H9 (cell line): ENCODE measurements around the gene EXO1. TPM values are rescaled to one million over a fixed set of nuclear protein-coding genes. Genes with fewer than 3 reads are reported as not detected.
A peak's percentile ranks its signal among the peaks of the same experiment; 100 is the strongest.

Experiments
- DNase-seq: peaks from one replicate; pipeline ENCODE4 v3.0.0-alpha.2; 2017
- H2AFZ ChIP-seq: one replicate; pipeline ENCODE4 v1.6.1; 2013; ENCODE audit warnings: mild to moderate bottlenecking, low read length, control low read depth, moderate library complexity
- H2AK5ac ChIP-seq: 2 replicates; pipeline ENCODE4 v1.6.1; 2013; ENCODE audit warnings: low read length, control low read depth, mixed read lengths; ENCODE audit not compliant: insufficient read length
- H2BK120ac ChIP-seq: one replicate; pipeline ENCODE4 v1.6.1; 2013; ENCODE audit warnings: low read depth, mild to moderate bottlenecking, low read length, control low read depth, inconsistent platforms; ENCODE audit not compliant: poor library complexity, severe bottlenecking
- H2BK12ac ChIP-seq: 2 replicates; pipeline ENCODE4 v1.6.1; 2013; ENCODE audit warnings: low read length, control low read depth, mixed read lengths, low read depth; ENCODE audit not compliant: insufficient read length
- H2BK15ac ChIP-seq: 2 replicates; pipeline ENCODE4 v1.6.1; 2013; ENCODE audit warnings: low read depth, low read length, control low read depth
- H2BK20ac ChIP-seq: one replicate; pipeline ENCODE4 v1.6.1; 2013; ENCODE audit warnings: low read depth, mild to moderate bottlenecking, low read length, control low read depth, inconsistent platforms; ENCODE audit not compliant: poor library complexity, severe bottlenecking
- H2BK5ac ChIP-seq: 2 replicates; pipeline ENCODE4 v1.6.1; 2013; ENCODE audit warnings: low read length, control low read depth, mixed read lengths; ENCODE audit not compliant: insufficient read length
- H3K14ac ChIP-seq: 2 replicates; pipeline ENCODE4 v1.6.1; 2013; ENCODE audit warnings: low read length, control low read depth; ENCODE audit not compliant: insufficient read depth
- H3K18ac ChIP-seq: 2 replicates; pipeline ENCODE4 v1.6.1; 2013; ENCODE audit warnings: low read depth, mild to moderate bottlenecking, mixed read lengths, low read length, control low read depth; ENCODE audit not compliant: insufficient read length
- H3K23ac ChIP-seq: 2 replicates; pipeline ENCODE4 v1.6.1; 2013; ENCODE audit warnings: low read length, control low read depth, mixed read lengths, low read depth; ENCODE audit not compliant: insufficient read length
- H3K23me2 ChIP-seq: 2 replicates; pipeline ENCODE4 v1.6.1; 2013; ENCODE audit warnings: low read depth, mild to moderate bottlenecking, mixed read lengths, low read length, control low read depth; ENCODE audit not compliant: insufficient read length, poor library complexity, severe bottlenecking
- H3K27ac ChIP-seq: 2 replicates; pipeline ENCODE4 v1.5.1; 2013; ENCODE audit warnings: low read length, control low read depth, mixed read lengths, low read depth; ENCODE audit not compliant: insufficient read length
- H3K27me3 ChIP-seq: 2 replicates; pipeline ENCODE4 v1.6.1; 2013; ENCODE audit warnings: low read length, control low read depth, inconsistent platforms; ENCODE audit not compliant: insufficient read depth
- H3K4ac ChIP-seq: 2 replicates; pipeline ENCODE4 v1.6.1; 2013; ENCODE audit warnings: low read depth, mild to moderate bottlenecking, control low read depth, inconsistent platforms, low read length, moderate library complexity
- H3K4me1 ChIP-seq: 2 replicates; pipeline ENCODE4 v1.6.1; 2013; ENCODE audit warnings: low read length, control low read depth, inconsistent platforms; ENCODE audit not compliant: insufficient read depth
- H3K4me2 ChIP-seq: 2 replicates; pipeline ENCODE4 v1.6.1; 2013; ENCODE audit warnings: low read length, control low read depth, mixed read lengths; ENCODE audit not compliant: insufficient read length, insufficient read depth
- H3K56ac ChIP-seq: 2 replicates; pipeline ENCODE4 v1.6.1; 2013; ENCODE audit warnings: low read depth, mild to moderate bottlenecking, mixed read lengths, low read length, control low read depth; ENCODE audit not compliant: insufficient read length
- H3K79me1 ChIP-seq: 2 replicates; pipeline ENCODE4 v1.6.1; 2013; ENCODE audit warnings: low read depth, mild to moderate bottlenecking, moderate library complexity, low read length, control low read depth, inconsistent platforms; ENCODE audit not compliant: insufficient read depth, poor library complexity, severe bottlenecking
- H3K79me2 ChIP-seq: 2 replicates; pipeline ENCODE4 v1.6.1; 2013; ENCODE audit warnings: low read length, control low read depth, inconsistent platforms; ENCODE audit not compliant: insufficient read depth
- H3K9ac ChIP-seq: 2 replicates; pipeline ENCODE4 v1.6.1; 2013; ENCODE audit warnings: low read length, control low read depth, mixed read lengths; ENCODE audit not compliant: insufficient read length; ENCODE audit errors: extremely low read depth
- H3K9me3 ChIP-seq: one replicate; pipeline ENCODE4 v1.6.1; 2013; ENCODE audit warnings: low read depth, low read length, inconsistent platforms; ENCODE audit not compliant: control insufficient read depth
- H3T11ph ChIP-seq: one replicate; pipeline ENCODE4 v1.6.1; 2013; ENCODE audit warnings: mild to moderate bottlenecking, low read length, control low read depth, inconsistent platforms
- H4K20me1 ChIP-seq: one replicate; pipeline ENCODE4 v1.6.1; 2013; ENCODE audit not compliant: control insufficient read depth, insufficient read length, insufficient read depth
- H4K5ac ChIP-seq: 2 replicates; pipeline ENCODE4 v1.6.1; 2013; ENCODE audit warnings: low read depth, mild to moderate bottlenecking, mixed read lengths, low read length, control low read depth; ENCODE audit not compliant: insufficient read length
- H4K8ac ChIP-seq: replicated peaks from 2 replicates; pipeline ENCODE4 v1.6.1; 2013; ENCODE audit warnings: low read length, control low read depth, mixed read lengths, low read depth; ENCODE audit not compliant: insufficient read length
- H4K91ac ChIP-seq: 2 replicates; pipeline ENCODE4 v1.6.1; 2013; ENCODE audit warnings: low read depth, mild to moderate bottlenecking, moderate library complexity, mixed read lengths, low read length, control low read depth; ENCODE audit not compliant: insufficient read length
- H3K27ac Mint-ChIP-seq, 3 experiments: 2 replicates in 2 of 3; 3 replicates in 1 of 3; pipeline ENCODE4 v1.8.0; 2020 to 2021; ENCODE audit warnings: mixed read lengths in 3 of 3, mild to moderate bottlenecking in 1 of 3, moderate library complexity in 1 of 3
- H3K27me3 Mint-ChIP-seq: 2 replicates; pipeline ENCODE4 v1.8.0; 2021; ENCODE audit warnings: low read depth, mild to moderate bottlenecking, moderate library complexity, mixed read lengths
- H3K36me3 Mint-ChIP-seq, 3 experiments: 2 replicates in 2 of 3; 3 replicates in 1 of 3; pipeline ENCODE4 v1.8.0; 2020 to 2021; ENCODE audit warnings: low read depth in 3 of 3, mixed read lengths in 3 of 3; ENCODE audit not compliant: insufficient read depth in 1 of 3
- H3K4me1 Mint-ChIP-seq, 2 experiments: 2 replicates each; pipeline ENCODE4 v1.8.0; 2020; ENCODE audit warnings: mixed read lengths in 2 of 2
- H3K4me3 Mint-ChIP-seq, 2 experiments: 2 replicates in 1 of 2; 3 replicates in 1 of 2; pipeline ENCODE4 v1.8.0; 2020 to 2021; ENCODE audit warnings: mild to moderate bottlenecking in 2 of 2, mixed read lengths in 2 of 2, moderate library complexity in 1 of 2
- H3K9me3 Mint-ChIP-seq, 2 experiments: 2 replicates in 1 of 2; 3 replicates in 1 of 2; pipeline ENCODE4 v1.8.0; 2020; ENCODE audit warnings: mild to moderate bottlenecking in 2 of 2, mixed read lengths in 2 of 2, moderate library complexity in 1 of 2
- CTCF ChIP-seq: fragments of 200-600 bp; sonication (generic); conservative IDR thresholded peaks from 3 replicates; pipeline ENCODE4 v1.8.0; 2021; ENCODE audit warnings: antibody characterized with exemption, mild to moderate bottlenecking
- WGBS: extraction: QIAGEN DNeasy Blood & Tissue Kit; methylation state at CpG from one replicate; pipeline ENCODE4 v1.1.7; 2013; ENCODE audit warnings: missing lambda C conversion rate, low lambda C conversion rate, mixed read lengths; ENCODE audit not compliant: insufficient read length; ENCODE audit errors: extremely low coverage; 5-methylcytosine and 5-hydroxymethylcytosine counted together
- total RNA-seq: library from RNA; stranded (reverse); gene quantifications from 2 replicates; pipeline ENCODE4 v1.2.1, GENCODE V29; 2021

The EXO1 gene
- total RNA-seq, 1 experiment from 2014 or later, result 43.2 TPM

GRCh38 chr1:241808265-241808664 is 39.7 kb upstream of the EXO1 start:
- H3K23me2 ChIP-seq, result no peaks in the 10 kb centered on the region
- no peak overlapping the region for H3K14ac ChIP-seq
- H2BK15ac ChIP-seq, result no peak overlapping the region
- H4K8ac ChIP-seq, result no peak overlapping the region
- H3K4me3 Mint-ChIP-seq, result no peak overlapping the region
- H3K36me3 Mint-ChIP-seq, result no peaks in the 10 kb centered on the region
- H3K4me1 Mint-ChIP-seq, result no peaks in the 10 kb centered on the region
- H4K20me1 ChIP-seq, result no peaks in the 10 kb centered on the region
- no CpG with 5 or more reads among the region's 2 CpGs for WGBS
- no peak overlapping the region for H3K18ac ChIP-seq
- H3K4ac ChIP-seq, result no peak overlapping the region
- no peak overlapping the region for H3K56ac ChIP-seq
- no peaks in the 10 kb centered on the region for H3K79me2 ChIP-seq
- no peaks in the 10 kb centered on the region for H3K79me1 ChIP-seq
- H2BK120ac ChIP-seq, result no peak overlapping the region
- no peak for DNase-seq
- no peak overlapping the region for H3T11ph ChIP-seq
- no peak overlapping the region for H3K23ac ChIP-seq
- H3K27ac Mint-ChIP-seq, result 0 out of 7 replicates have a peak overlapping the region, but pooled peaks of 1 of the 3 experiments have one; percentile 56
- H2BK20ac ChIP-seq, result no peak overlapping the region
- H3K9ac ChIP-seq, result no peak overlapping the region
- no peaks in the 10 kb centered on the region for H3K9me3 Mint-ChIP-seq
- H2AK5ac ChIP-seq, result no peak overlapping the region
- no peak overlapping the region for H2BK12ac ChIP-seq
- no peak overlapping the region for H3K4me2 ChIP-seq
- no peak for TF ChIP-seq CTCF
- H3K27ac ChIP-seq, result no peak overlapping the region
- no peak overlapping the region for H4K91ac ChIP-seq
- H4K5ac ChIP-seq, result no peak overlapping the region
- no peaks in the 10 kb centered on the region; the same call in 1 of the 2 replicates for H3K27me3 Mint-ChIP-seq
- no peak overlapping the region for H2AFZ ChIP-seq
- no peaks in the 10 kb centered on the region for H3K4me1 ChIP-seq
- H3K9me3 ChIP-seq, result no peaks in the 10 kb centered on the region
- no peaks in the 10 kb centered on the region for H3K27me3 ChIP-seq
- no peak overlapping the region for H2BK5ac ChIP-seq
